HG03558 (cell line): ENCODE results near the gene LAMA2.

ENCODE experiments used
- ATAC-seq: cut with Tn5 transposase; IDR thresholded peaks from one replicate; pipeline ENCODE4 v1.9.1; 2021; ENCODE audit warnings: moderate number of reproducible peaks; ENCODE audit not compliant: unreplicated experiment; ENCODE audit errors: extremely low read depth

Gene LAMA2

GRCh38 chr6:129534926-129535325, 652.0 kb downstream of the LAMA2 start:
- no peak for ATAC-seq

DNA sequence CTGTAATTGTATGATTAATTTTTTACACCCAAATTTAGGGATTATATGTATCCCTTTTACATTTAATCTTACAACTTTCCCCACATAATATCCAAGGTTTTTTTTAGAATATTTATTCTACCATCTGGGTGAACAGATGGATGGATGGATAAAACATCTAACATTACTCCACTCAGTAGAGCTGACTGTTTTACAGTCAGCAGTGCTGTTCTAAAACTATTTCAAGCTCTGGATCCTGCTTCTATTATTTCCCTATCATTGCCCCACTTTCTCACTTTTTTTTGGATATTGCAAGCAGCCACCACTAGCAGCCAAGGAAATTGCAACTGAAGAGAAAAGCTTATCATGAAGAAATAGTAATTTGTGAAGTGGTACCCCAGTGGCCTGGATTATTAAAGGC, 653.3 kb downstream of the LAMA2 start:
- ATAC-seq, result no peak

- no peak for ATAC-seq
These were observed 656.1 kb downstream of the LAMA2 start for GRCh38 chr6:129539032-129539431.

DNA sequence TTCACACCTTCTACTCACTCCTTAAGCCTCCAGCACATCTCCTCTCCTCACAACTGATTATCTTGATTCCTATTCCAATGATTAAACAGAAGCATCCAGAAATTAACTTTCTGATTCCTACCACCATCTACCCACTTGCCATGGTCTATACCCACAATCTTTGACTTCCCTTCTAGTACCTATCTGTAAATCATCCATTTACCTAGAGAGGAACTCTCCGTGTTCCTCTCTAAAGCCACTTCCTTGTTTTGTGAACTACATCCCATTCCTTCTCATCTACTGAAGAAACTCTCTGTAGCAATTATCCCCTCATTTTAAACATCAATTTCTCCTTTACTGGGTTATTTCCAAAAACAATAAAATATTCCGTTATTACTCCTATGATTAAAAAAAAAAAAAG, 659.8 kb downstream of the LAMA2 start:
- ATAC-seq, result no peak

- no peak for ATAC-seq
These were observed 661.0 kb downstream of the LAMA2 start for GRCh38 chr6:129543981-129544380.

DNA sequence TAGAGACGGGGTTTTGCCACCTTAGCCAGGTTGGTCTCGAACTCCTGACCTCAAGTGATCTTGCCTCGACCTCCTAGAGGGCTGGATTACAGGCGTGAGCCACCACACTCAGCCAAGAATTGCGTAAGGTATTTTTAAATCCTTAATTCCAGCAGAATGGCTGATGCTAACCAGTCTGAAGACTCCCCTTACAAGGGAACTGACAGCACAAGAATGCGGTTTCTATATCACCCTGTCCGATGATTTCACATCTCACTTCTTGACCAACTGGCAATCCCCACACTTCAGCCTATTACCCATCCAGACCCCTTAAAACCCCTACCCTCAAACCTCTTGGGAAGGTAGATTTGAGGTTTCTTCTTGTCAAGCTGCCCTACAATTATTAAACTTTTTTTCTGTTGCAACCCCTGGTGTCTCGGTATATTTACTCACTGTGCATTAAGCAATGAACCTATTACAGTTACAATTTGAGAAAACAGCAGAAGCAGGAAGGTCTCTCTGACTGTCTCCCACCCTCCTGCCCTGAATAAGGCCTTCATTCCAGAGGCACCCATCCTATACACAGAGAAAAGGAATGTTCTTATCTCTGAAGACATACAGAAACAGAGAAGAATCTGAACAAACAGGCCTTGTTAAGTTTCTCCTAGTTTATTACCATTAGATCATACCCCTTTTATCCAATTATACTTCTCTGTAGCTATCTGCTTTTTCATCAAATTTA, 662.1 kb downstream of the LAMA2 start:
- no peak for ATAC-seq

DNA sequence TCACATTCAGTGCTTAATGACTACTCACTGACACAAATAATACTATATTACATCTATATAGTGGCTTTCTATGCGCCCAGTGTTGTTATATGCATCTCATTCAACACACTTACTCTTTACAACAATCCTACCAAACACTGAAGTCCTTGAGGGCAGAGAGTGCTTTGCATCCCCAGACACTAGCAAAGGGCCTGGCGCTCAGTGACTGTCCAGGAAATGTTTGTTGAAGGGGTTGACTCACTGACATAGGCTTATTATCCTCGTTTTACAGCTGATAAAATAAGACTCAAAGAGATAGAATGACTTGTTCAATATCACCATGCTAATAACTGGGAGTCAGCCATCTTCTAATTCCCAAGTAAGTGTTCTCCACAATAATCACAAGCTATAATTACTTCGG, 663.8 kb downstream of the LAMA2 start:
- no peak for ATAC-seq

GRCh38 chr6:129551486-129551885, 668.5 kb downstream of the LAMA2 start:
- ATAC-seq, result no peak

DNA sequence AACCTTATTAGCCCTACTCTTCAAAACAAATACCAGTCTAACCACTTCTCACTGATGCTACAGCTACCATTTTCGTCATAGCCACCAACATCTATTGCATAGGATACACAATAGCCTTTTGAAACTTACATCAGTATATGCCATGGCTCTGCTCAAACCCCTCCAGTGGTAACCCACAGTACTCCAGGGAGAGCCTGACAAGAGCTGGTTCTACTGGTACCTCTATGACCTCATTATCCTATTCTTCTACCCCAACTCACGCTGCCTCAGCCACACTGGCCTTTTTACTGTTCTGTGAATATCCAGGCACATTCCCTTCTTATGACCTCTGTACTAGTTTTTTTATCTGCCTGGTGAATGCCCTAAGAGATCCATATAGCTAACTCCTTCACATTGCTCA, 669.5 kb downstream of the LAMA2 start:
- ATAC-seq, result no peak

DNA sequence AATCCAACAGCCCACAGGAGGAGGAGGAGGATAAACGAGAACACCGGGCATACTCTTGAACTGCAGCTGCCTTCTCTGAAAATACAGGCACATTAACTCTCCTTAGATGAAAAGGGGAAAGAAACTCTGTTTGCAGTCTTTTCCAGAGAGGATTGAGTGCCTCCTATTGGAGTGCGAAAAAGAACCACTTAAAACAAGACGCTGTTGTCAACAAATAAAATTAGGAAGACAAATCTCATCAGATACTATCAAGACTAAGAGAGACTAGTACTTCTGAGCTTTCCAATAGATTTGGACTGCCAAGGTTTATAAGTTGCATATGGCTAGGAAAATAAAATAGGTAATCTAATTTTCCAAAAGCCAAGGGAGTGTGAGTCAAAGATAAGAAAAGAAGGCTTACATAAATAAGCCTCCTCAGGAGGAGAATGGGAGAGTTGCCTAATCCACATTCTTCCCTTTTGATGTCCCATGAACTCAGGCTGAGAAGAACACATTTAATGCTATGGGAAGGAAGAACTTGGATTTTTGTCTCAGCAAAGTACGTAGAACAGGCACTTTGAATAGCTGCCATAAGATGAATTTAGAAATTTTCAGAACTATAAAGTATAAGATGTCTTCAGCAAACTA, 672.4 kb downstream of the LAMA2 start:
- ATAC-seq, result no peak

- ATAC-seq, result no peak
These were observed 675.3 kb downstream of the LAMA2 start for GRCh38 chr6:129558248-129558647.

- no peak for ATAC-seq
These were observed 682.4 kb downstream of the LAMA2 start for GRCh38 chr6:129565366-129565765.

- ATAC-seq, result no peak
These were observed 682.9 kb downstream of the LAMA2 start for GRCh38 chr6:129565811-129566210.
